Smooth muscle cell (in vitro differentiated cells): Measurements from ENCODE around the gene CTNND2. TPM values are rescaled to one million over a fixed set of nuclear protein-coding genes. Genes with fewer than 3 reads are reported as not detected.

Source experiments
- DNase-seq: peaks from one replicate; lab custom pipeline; 2025; ENCODE audit not compliant: unreplicated experiment; lab: John Stamatoyannopoulos, UW
- H2AFZ ChIP-seq: fragments of 200-600 bp; sonication (generic); 2 replicates; pipeline ENCODE4 v1.6.0; 2016; ENCODE audit warnings: antibody characterized with exemption, low read depth, mild to moderate bottlenecking
- H3F3A ChIP-seq: fragments of 200-600 bp; sonication (generic); 2 replicates; pipeline ENCODE4 v1.6.0; 2017; ENCODE audit warnings: antibody characterized with exemption, low read depth
- H3K27ac ChIP-seq: fragments of 200-600 bp; sonication (generic); 2 replicates; pipeline ENCODE4 v1.5.1; 2016; ENCODE audit warnings: low read depth, mild to moderate bottlenecking
- H3K27me3 ChIP-seq: fragments of 200-600 bp; sonication (generic); 2 replicates; pipeline ENCODE4 v1.6.1; 2016; ENCODE audit warnings: low read depth, mild to moderate bottlenecking
- H3K36me3 ChIP-seq: fragments of 200-600 bp; sonication (generic); 2 replicates; pipeline ENCODE4 v1.5.1; 2016; ENCODE audit warnings: low read depth
- H3K4me1 ChIP-seq: fragments of 200-600 bp; sonication (generic); 2 replicates; pipeline ENCODE4 v1.5.1; 2016; ENCODE audit warnings: low read depth
- H3K4me2 ChIP-seq: fragments of 200-600 bp; sonication (generic); 2 replicates; pipeline ENCODE4 v1.6.0; 2016; ENCODE audit warnings: mild to moderate bottlenecking
- H3K4me3 ChIP-seq: fragments of 200-600 bp; sonication (generic); 2 replicates; pipeline ENCODE4 v1.5.1; 2016; ENCODE audit warnings: mild to moderate bottlenecking
- H3K79me2 ChIP-seq: fragments of 200-600 bp; sonication (generic); 2 replicates; pipeline ENCODE4 v1.6.0; 2016; ENCODE audit warnings: low read depth, mild to moderate bottlenecking
- H3K9ac ChIP-seq: fragments of 200-600 bp; sonication (generic); 2 replicates; pipeline ENCODE4 v1.6.0; 2016; ENCODE audit warnings: low read depth
- H3K9me3 ChIP-seq: fragments of 200-600 bp; sonication (generic); replicated peaks from 2 replicates; pipeline ENCODE4 v1.5.1; 2016; ENCODE audit warnings: low read depth
- H4K20me1 ChIP-seq: fragments of 200-600 bp; sonication (generic); 2 replicates; pipeline ENCODE4 v1.6.0; 2016; ENCODE audit warnings: low read depth
- CTCF ChIP-seq: fragments of 200-600 bp; sonication (generic); IDR thresholded peaks from 2 replicates; pipeline ENCODE4 v1.5.1; 2017; ENCODE audit warnings: borderline replicate concordance, mild to moderate bottlenecking, antibody characterized with exemption; ENCODE audit not compliant: insufficient read depth, poor library complexity, severe bottlenecking
- WGBS: methylation state at CpG from one replicate; pipeline ENCODE4 v1.1.7; 2016; ENCODE audit warnings: low lambda C conversion rate; 5-methylcytosine and 5-hydroxymethylcytosine counted together
- polyA plus RNA-seq: library from polyadenylated mRNA; unstranded; fragments of >200 nt; fragmentation: Nextera tagmentation; extraction: Ambion mirVana; gene quantifications from 2 replicates; pipeline ENCODE4 v1.2.1, GENCODE V29; 2016
- total RNA-seq: library from RNA; depleted of rRNA; stranded (reverse); fragments of >200 nt; gene quantifications from 2 replicates; pipeline ENCODE4 v1.2.3, GENCODE V29; 2014

The CTNND2 gene
- total and polyA plus RNA-seq, 2 experiments from 2014 or later, result 2.7 to 5.8 TPM

DNA sequence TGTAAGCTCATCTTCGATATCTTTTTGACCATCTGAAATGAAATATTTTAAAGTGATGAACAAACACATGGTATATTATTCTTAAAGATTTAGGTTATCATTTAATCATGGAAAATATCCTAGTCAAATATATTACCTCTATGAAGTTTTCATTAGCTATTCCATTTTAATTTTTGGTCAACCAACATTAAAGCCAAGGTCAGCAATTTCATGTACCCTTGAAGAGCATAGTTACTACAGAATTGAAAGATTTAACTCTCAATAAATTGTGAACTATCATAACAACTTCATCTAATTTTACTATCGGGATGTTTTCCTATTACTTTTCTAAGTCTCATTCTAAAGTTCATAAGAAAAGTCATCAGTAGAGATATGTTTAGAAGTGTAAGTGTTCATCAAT is 492.6 kb downstream of the CTNND2 start:
- no peak overlapping the region for H3K27ac ChIP-seq
- H3K9me3 ChIP-seq, result no peaks in the 10 kb centered on the region
- TF ChIP-seq CTCF, result no peak
- 96% methylated on average over 2 of the region's 2 CpGs for WGBS
- H3K4me1 ChIP-seq, result peaks cover 11% of the 10 kb centered on the region
- DNase-seq, result no peak
- no peak overlapping the region for H2AFZ ChIP-seq
- H3K4me3 ChIP-seq, result no peak overlapping the region
- H3K27me3 ChIP-seq, result no peaks in the 10 kb centered on the region
- H3F3A ChIP-seq, result no peaks in the 10 kb centered on the region
- H4K20me1 ChIP-seq, result no peaks in the 10 kb centered on the region
- no peak overlapping the region for H3K9ac ChIP-seq
- H3K4me2 ChIP-seq, result no peak overlapping the region
- H3K79me2 ChIP-seq, result no peaks in the 10 kb centered on the region
- H3K36me3 ChIP-seq, result no peaks in the 10 kb centered on the region

DNA sequence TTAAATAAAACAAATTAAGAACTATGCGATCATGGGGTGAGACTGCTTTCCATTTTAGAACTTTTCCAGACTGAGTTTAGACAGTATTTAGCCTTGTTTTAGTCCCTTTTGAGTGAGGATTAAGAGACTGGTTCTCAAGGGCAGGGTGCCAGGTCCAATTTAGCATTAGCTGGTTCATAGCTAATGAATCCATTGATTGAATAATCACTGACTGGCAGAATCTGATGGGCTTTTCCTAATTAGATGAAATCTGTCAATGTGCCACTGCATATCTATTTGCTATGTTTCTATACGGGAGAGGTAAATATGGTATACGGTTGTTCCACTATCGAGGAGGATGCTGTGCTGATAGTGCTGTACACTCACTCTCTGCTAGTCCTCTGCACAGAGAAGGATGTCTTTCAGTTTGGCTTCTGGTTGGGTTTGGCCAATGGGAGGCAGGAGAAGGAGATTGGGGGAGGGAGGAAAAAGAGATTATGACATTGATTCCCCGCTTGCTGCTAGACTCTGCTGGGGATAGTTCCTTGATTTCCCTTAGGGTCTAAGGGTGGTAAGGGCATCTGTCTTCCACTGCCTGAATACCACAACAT is 496.6 kb downstream of the CTNND2 start:
- H4K20me1 ChIP-seq, result no peaks in the 10 kb centered on the region
- TF ChIP-seq CTCF, result no peak
- H3K4me3 ChIP-seq, result no peak overlapping the region
- no peak overlapping the region for H3K4me2 ChIP-seq
- H3K79me2 ChIP-seq, result no peaks in the 10 kb centered on the region
- WGBS, result 95% methylated on average over 5 of the region's 5 CpGs
- H3K9ac ChIP-seq, result no peak overlapping the region
- H2AFZ ChIP-seq, result no peak overlapping the region
- H3K27me3 ChIP-seq, result no peaks in the 10 kb centered on the region
- no peaks in the 10 kb centered on the region for H3K36me3 ChIP-seq
- no peaks in the 10 kb centered on the region for H3K4me1 ChIP-seq
- H3K9me3 ChIP-seq, result no peaks in the 10 kb centered on the region
- H3F3A ChIP-seq, result no peaks in the 10 kb centered on the region
- no peak overlapping the region for H3K27ac ChIP-seq
- DNase-seq, result no peak

- Histone ChIP-seq H4K20me1 (no peaks in the 10 kb centered on the region), H2AFZ (no peak overlapping the region), H3K4me1 (no peaks in the 10 kb centered on the region), H3K36me3 (no peaks in the 10 kb centered on the region), H3K4me3 (no peak overlapping the region), H3K9me3 (no peaks in the 10 kb centered on the region), H3K27ac (no peak overlapping the region), H3K4me2 (no peak overlapping the region), H3K27me3 (no peaks in the 10 kb centered on the region), H3K9ac (no peak overlapping the region), H3K79me2 (no peaks in the 10 kb centered on the region), H3F3A (no peaks in the 10 kb centered on the region)
- 100% methylated on average over 2 of the region's 2 CpGs for WGBS
- TF ChIP-seq CTCF, result no peak
- no peak for DNase-seq
Measured at GRCh38 chr5:11400316-11400715, 503.9 kb downstream of the CTNND2 start.

- no peaks in the 10 kb centered on the region for H3K4me1 ChIP-seq
- H3K27ac ChIP-seq, result no peak overlapping the region
- H3K36me3 ChIP-seq, result no peaks in the 10 kb centered on the region
- no peaks in the 10 kb centered on the region for H3K27me3 ChIP-seq
- no peaks in the 10 kb centered on the region for H3K9me3 ChIP-seq
- H4K20me1 ChIP-seq, result no peaks in the 10 kb centered on the region
- TF ChIP-seq CTCF, result no peak
- H2AFZ ChIP-seq, result no peak overlapping the region
- H3K79me2 ChIP-seq, result no peaks in the 10 kb centered on the region
- no peak for DNase-seq
- H3K4me3 ChIP-seq, result no peak overlapping the region
- WGBS, result 96% methylated on average over 3 of the region's 3 CpGs
- H3K9ac ChIP-seq, result no peak overlapping the region
- H3F3A ChIP-seq, result no peaks in the 10 kb centered on the region
- no peak overlapping the region for H3K4me2 ChIP-seq
Measured at GRCh38 chr5:11398728-11399127, 505.5 kb downstream of the CTNND2 start.
